ENCODE results near the gene MORN1. TPM values are rescaled to one million over a fixed set of nuclear protein-coding genes. Genes with fewer than 3 reads are reported as not detected.

Gene MORN1
- polyA plus RNA-seq, 1 experiment = 3.7 TPM

GRCh38 chr1:2344121-2344681 lies 47.2 kb downstream of the MORN1 start:
- ChIA-PET CTCF (no interaction called here), POLR2A (no interaction called here)
- H3K4me3 ChIP-seq (ENCODE audit: low read depth, low read length) = no peak overlapping the region
- no peaks in the 10 kb centered on the region for H3K36me3 ChIP-seq (ENCODE audit: control insufficient read depth, insufficient read depth, low read length)
- TF ChIP-seq CTCF (IDR thresholded peaks at IDR 0.05; ENCODE audit: insufficient read depth, low read depth, low read length) = no peak
- no peak for DNase-seq (ENCODE audit: low read depth)
- no peaks in the 10 kb centered on the region for H3K27me3 ChIP-seq (ENCODE audit: control insufficient read depth, insufficient read depth, low read length)

GRCh38 chr1:2343023-2343935 lies 48.1 kb downstream of the MORN1 start:
- no peaks in the 10 kb centered on the region for H3K27me3 ChIP-seq (ENCODE audit: control insufficient read depth, insufficient read depth, low read length)
- DNase-seq (ENCODE audit: low read depth) = no peak
- H3K4me3 ChIP-seq (ENCODE audit: low read depth, low read length) = no peak overlapping the region
- ChIA-PET CTCF (no interaction called here), POLR2A (no interaction called here)
- H3K36me3 ChIP-seq (ENCODE audit: control insufficient read depth, insufficient read depth, low read length) = no peaks in the 10 kb centered on the region
- no peak for TF ChIP-seq CTCF (IDR thresholded peaks at IDR 0.05; ENCODE audit: insufficient read depth, low read depth, low read length)

- Histone ChIP-seq H3K4me3 (ENCODE audit: low read depth, low read length) (no peak overlapping the region), H3K27me3 (ENCODE audit: control insufficient read depth, insufficient read depth, low read length) (no peaks in the 10 kb centered on the region), H3K36me3 (ENCODE audit: control insufficient read depth, insufficient read depth, low read length) (no peaks in the 10 kb centered on the region)
- TF ChIP-seq CTCF (IDR thresholded peaks at IDR 0.05; ENCODE audit: insufficient read depth, low read depth, low read length) = no peak
- ChIA-PET CTCF (no interaction called here), POLR2A (no interaction called here)
- DNase-seq (ENCODE audit: low read depth) = no peak
Observed at GRCh38 chr1:2342384-2343022, 48.9 kb downstream of the MORN1 start.

- Histone ChIP-seq H3K36me3 (ENCODE audit: control insufficient read depth, insufficient read depth, low read length) (no peaks in the 10 kb centered on the region), H3K27me3 (ENCODE audit: control insufficient read depth, insufficient read depth, low read length) (no peaks in the 10 kb centered on the region), H3K4me3 (ENCODE audit: low read depth, low read length) (no peak overlapping the region)
- TF ChIP-seq CTCF (IDR thresholded peaks at IDR 0.05; ENCODE audit: insufficient read depth, low read depth, low read length) = no peak
- ChIA-PET CTCF (no interaction called here), POLR2A (no interaction called here)
- DNase-seq (ENCODE audit: low read depth) = no peak
Observed at GRCh38 chr1:2341706-2342383, 49.5 kb downstream of the MORN1 start.

GRCh38 chr1:2340918-2341254 lies 50.5 kb downstream of the MORN1 start:
- DNase-seq (ENCODE audit: low read depth) = no peak
- H3K36me3 ChIP-seq (ENCODE audit: control insufficient read depth, insufficient read depth, low read length) = no peaks in the 10 kb centered on the region
- ChIA-PET POLR2A (no interaction called here), CTCF (no interaction called here)
- H3K27me3 ChIP-seq (ENCODE audit: control insufficient read depth, insufficient read depth, low read length) = no peaks in the 10 kb centered on the region
- TF ChIP-seq CTCF (IDR thresholded peaks at IDR 0.05; ENCODE audit: insufficient read depth, low read depth, low read length) = no peak
- no peak overlapping the region for H3K4me3 ChIP-seq (ENCODE audit: low read depth, low read length)
